OCI-LY3 (cell line): ENCODE data around the gene SMARCD2.

Source experiments
- EZH2phosphoT487 ChIP-seq: fragments of 200-600 bp; shearing (Covaris generic); IDR thresholded peaks from 2 replicates; pipeline ENCODE4 v1.6.1; 2018; ENCODE audit warnings: antibody characterized with exemption, mixed run types, low read depth
- TF ChIP-seq, protein P1 (sequence below): fragments of 200-600, 300-600 bp; sonication (generic); IDR thresholded peaks from 2 replicates; pipeline ENCODE4 v1.5.1; 2014; ENCODE audit warnings: antibody characterized with exemption, low read length, low read depth

DNA sequence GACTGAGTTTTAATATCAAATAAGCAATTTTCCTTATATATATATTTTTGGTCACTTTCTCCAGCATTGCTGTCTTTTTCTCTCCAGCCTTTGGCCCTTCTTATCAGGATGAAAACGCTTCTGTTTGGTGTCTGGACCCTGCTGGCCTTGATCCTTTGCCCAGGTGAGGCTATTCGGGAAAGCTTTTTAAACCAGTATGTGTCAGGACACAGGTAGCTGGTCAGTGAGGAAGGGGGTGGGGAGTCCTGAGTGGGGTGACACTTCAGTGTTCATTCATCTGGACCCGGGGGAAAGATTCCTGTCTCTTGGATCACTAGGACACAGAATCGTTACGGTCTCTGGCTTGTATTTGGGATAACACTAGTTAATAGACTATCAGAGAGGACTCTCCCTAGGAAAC lies 12.2 kb upstream of the SMARCD2 start:
- TF ChIP-seq, protein P1, sequence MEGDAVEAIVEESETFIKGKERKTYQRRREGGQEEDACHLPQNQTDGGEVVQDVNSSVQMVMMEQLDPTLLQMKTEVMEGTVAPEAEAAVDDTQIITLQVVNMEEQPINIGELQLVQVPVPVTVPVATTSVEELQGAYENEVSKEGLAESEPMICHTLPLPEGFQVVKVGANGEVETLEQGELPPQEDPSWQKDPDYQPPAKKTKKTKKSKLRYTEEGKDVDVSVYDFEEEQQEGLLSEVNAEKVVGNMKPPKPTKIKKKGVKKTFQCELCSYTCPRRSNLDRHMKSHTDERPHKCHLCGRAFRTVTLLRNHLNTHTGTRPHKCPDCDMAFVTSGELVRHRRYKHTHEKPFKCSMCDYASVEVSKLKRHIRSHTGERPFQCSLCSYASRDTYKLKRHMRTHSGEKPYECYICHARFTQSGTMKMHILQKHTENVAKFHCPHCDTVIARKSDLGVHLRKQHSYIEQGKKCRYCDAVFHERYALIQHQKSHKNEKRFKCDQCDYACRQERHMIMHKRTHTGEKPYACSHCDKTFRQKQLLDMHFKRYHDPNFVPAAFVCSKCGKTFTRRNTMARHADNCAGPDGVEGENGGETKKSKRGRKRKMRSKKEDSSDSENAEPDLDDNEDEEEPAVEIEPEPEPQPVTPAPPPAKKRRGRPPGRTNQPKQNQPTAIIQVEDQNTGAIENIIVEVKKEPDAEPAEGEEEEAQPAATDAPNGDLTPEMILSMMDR = no peak
- no peak for TF ChIP-seq EZH2phosphoT487
